ENCODE results near the gene DAB2IP.

DAB2IP gene

GRCh38 chr9:121822093-121823085 is 171.0 kb downstream of the DAB2IP start:
- DNase-seq: no peak

- no peak for DNase-seq
Observed at GRCh38 chr9:121823451-121824169, 172.2 kb downstream of the DAB2IP start.

GRCh38 chr9:121824651-121825030 is 173.2 kb downstream of the DAB2IP start:
- no peak for DNase-seq

GRCh38 chr9:121825031-121825691 is 173.7 kb downstream of the DAB2IP start:
- no peak for DNase-seq

- DNase-seq: no peak
Observed at GRCh38 chr9:121826711-121827110, 175.3 kb downstream of the DAB2IP start.

GRCh38 chr9:121827251-121827967 is 176.0 kb downstream of the DAB2IP start:
- no peak for DNase-seq

- DNase-seq: no peak
Observed at GRCh38 chr9:121830441-121831140, 179.2 kb downstream of the DAB2IP start.

- DNase-seq: no peak
Observed at GRCh38 chr9:121831869-121832268, 180.4 kb downstream of the DAB2IP start.

- no peak for DNase-seq
Observed at GRCh38 chr9:121833061-121833460, 181.6 kb downstream of the DAB2IP start.
